ENCODE measurements around the gene TLE6. TPM values are rescaled to one million over a fixed set of nuclear protein-coding genes. Genes with fewer than 3 reads are reported as not detected.

The TLE6 gene
- total and polyA plus RNA-seq, 9 donors: 0.41 to 1.2 (median 0.79) TPM

GRCh38 chr19:2969104-2969504 is 8.3 kb upstream of the TLE6 start:
- Histone ChIP-seq H3K4me1 (ENCODE audit: insufficient read depth) (peaks cover 9% of the 10 kb centered on the region), H3K4me3 (no peak overlapping the region), H3K27me3 (no peaks in the 10 kb centered on the region), H3K27ac (no peak overlapping the region), H3K36me3 (no peaks in the 10 kb centered on the region), H3K9me3 (no peaks in the 10 kb centered on the region)
- peak in 4 of 5 donors; percentile 35 to 64 (median 56) for DNase-seq
- TF ChIP-seq, protein P1, sequence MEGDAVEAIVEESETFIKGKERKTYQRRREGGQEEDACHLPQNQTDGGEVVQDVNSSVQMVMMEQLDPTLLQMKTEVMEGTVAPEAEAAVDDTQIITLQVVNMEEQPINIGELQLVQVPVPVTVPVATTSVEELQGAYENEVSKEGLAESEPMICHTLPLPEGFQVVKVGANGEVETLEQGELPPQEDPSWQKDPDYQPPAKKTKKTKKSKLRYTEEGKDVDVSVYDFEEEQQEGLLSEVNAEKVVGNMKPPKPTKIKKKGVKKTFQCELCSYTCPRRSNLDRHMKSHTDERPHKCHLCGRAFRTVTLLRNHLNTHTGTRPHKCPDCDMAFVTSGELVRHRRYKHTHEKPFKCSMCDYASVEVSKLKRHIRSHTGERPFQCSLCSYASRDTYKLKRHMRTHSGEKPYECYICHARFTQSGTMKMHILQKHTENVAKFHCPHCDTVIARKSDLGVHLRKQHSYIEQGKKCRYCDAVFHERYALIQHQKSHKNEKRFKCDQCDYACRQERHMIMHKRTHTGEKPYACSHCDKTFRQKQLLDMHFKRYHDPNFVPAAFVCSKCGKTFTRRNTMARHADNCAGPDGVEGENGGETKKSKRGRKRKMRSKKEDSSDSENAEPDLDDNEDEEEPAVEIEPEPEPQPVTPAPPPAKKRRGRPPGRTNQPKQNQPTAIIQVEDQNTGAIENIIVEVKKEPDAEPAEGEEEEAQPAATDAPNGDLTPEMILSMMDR (IDR thresholded peaks at IDR 0.05): no peak
- TF ChIP-seq EP300 (IDR thresholded peaks at IDR 0.05) (no peak), POLR2A (IDR thresholded peaks at IDR 0.05) (no peak)
- WGBS, 3 donors: 10 to 26% (median 17%) methylated on average over 5 of the region's 5 CpGs
- intact Hi-C loops (cut with DNase I): loop anchor here in 1 of 4 donors (10.0 kb wide), 1 partner anchor 126 kb away; the partner anchor contains the start of gene GNA11

DNA sequence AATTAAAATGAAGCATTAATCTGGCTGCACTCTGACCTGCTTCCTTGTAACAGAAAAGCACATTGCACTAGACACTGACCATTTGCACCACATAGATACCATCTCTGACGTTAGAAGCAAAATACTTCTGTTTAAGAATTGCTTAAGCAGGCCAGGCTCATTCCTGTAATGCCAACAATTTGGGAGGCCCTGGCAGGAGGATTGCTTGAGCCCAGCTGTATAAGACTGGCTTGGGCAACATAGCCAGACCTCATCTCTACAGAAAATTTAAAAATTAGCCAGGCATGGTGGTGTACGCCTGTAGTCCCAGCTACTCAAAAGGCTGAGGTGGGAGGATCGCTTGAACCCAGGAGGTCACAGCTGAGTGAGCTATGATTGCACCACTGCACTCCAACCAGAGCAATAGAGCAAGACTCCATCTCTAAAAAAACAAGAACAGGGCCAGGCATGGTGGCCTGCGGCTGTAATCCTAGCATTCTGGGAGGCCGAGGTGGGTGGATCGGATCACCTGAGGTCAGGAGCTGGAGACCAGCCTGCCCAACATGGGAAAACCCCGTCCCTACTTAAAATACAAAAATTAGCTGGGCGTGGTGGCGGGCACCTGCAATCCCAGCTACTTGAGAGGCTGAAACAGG is 7.0 kb upstream of the TLE6 start:
- no peak overlapping the region for H3K4me3 ChIP-seq
- intact Hi-C loops (cut with DNase I): no loop called here
- TF ChIP-seq, protein P1 (IDR thresholded peaks at IDR 0.05): no peak
- TF ChIP-seq EP300 (IDR thresholded peaks at IDR 0.05): peak; percentile 65
- no peaks in the 10 kb centered on the region for H3K36me3 ChIP-seq
- no peaks in the 10 kb centered on the region for H3K9me3 ChIP-seq
- H3K4me1 ChIP-seq (ENCODE audit: insufficient read depth): peaks cover 11% of the 10 kb centered on the region
- DNase-seq: no peak
- no peaks in the 10 kb centered on the region for H3K27me3 ChIP-seq
- WGBS, 3 donors: 67 to 74% (median 71%) methylated on average over 9 of the region's 9 CpGs
- H3K27ac ChIP-seq: no peak overlapping the region

DNA sequence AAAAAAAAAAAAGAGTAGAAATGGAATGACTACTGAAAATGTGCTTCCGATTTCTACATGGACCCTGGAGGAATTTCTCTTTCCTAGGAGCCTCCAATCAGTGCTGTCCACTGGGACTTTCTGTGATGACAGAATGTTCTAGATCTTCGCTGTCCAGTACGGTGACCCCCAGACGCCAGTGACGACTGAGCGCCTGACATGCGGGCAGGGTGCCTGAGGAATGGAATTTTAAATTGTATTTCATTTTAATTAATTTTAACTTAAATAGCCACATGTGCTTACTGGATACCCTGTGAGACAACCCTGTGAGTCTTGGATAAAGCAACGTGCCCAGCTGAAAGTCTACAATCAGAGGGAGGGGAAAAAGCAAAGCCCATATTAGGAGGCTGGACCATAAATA is 4.1 kb upstream of the TLE6 start:
- Histone ChIP-seq H3K4me1 (ENCODE audit: insufficient read depth) (peaks cover 16% of the 10 kb centered on the region), H3K9me3 (no peaks in the 10 kb centered on the region), H3K27me3 (no peaks in the 10 kb centered on the region), H3K27ac (no peak overlapping the region), H3K36me3 (no peaks in the 10 kb centered on the region), H3K4me3 (no peak overlapping the region)
- TF ChIP-seq POLR2A (IDR thresholded peaks at IDR 0.05): no peak
- TF ChIP-seq EP300 (IDR thresholded peaks at IDR 0.05): peak; percentile 96
- TF ChIP-seq, protein P1 (IDR thresholded peaks at IDR 0.05): no peak
- peak in 1 of 5 donors; percentile 63 for DNase-seq
- intact Hi-C loops (cut with DNase I): no loop called here
- 23 to 41% (median 38%) methylated on average over 8 of the region's 8 CpGs for WGBS, 3 donors

DNA sequence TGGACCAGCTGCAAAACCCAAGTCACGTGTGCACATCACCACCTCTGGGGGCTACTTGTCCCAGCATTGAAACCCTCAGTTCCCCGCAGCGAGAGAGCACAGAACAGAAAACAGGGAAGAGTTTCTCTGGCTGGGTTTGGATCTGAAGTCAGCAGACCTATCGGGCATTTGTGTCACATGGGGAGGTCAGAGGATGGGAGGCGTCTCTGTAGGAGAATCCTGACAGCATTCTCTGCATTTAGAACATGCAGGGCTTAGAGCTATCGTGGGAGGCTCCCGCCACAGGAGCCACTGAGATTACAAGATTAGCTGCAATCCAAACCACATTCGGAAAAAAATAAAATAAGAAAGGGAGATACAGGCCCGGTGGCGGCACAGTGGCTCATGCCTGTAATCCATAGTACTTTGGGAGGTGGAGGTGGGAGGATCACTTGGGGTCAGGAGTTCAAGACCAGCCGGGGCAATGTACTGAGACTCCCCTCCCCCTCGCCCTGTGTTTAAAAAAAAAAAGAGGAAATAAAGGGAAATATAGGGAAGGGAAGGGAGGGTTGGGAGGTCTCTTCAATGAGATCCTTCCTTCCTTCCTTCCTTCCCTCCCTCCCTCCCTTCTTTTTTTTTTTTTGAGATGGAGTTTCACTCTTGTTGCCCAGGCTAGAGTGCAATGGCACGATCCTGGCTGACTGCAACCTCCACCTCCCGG is 2.9 kb upstream of the TLE6 start:
- intact Hi-C loops (cut with DNase I): no loop called here
- no peak overlapping the region for H3K27ac ChIP-seq
- 8 to 10% (median 9%) methylated on average over 14 of the region's 14 CpGs for WGBS, 3 donors

More for the DNA sequence above, 2.9 kb upstream of the TLE6 start:
- Histone ChIP-seq H3K4me1 (ENCODE audit: insufficient read depth) (peaks cover 10% of the 10 kb centered on the region), H3K4me3 (no peak overlapping the region), H3K27me3 (no peaks in the 10 kb centered on the region), H3K9me3 (no peaks in the 10 kb centered on the region), H3K36me3 (no peaks in the 10 kb centered on the region)
- DNase-seq: peak in 2 of 5 donors; percentile 26 to 50
- TF ChIP-seq, protein P1 (IDR thresholded peaks at IDR 0.05): no peak
- TF ChIP-seq POLR2A (IDR thresholded peaks at IDR 0.05) (no peak), EP300 (IDR thresholded peaks at IDR 0.05) (no peak)

Measured in ovary (tissue), 9 donors.